GM19023 (cell line): ENCODE data around the gene LEMD1.
"Not testable (repeated sequence)": the region's sequence is repeated elsewhere in the genome, so short reads cannot be mapped to it uniquely, and the experiment has no call there.

Experiments
- ATAC-seq: cut with Tn5 transposase; IDR thresholded peaks from one replicate; pipeline ENCODE4 v1.9.1; 2021; ENCODE audit warnings: mild to moderate bottlenecking, moderate library complexity; ENCODE audit not compliant: unreplicated experiment

LEMD1 gene

GRCh38 chr1:205430696-205431305 lies 8.9 kb upstream of the LEMD1 start:
- ATAC-seq = no peak

GRCh38 chr1:205429762-205430695 lies 8.2 kb upstream of the LEMD1 start:
- no peak for ATAC-seq

- no peak for ATAC-seq
Measured at GRCh38 chr1:205424901-205425600, 3.2 kb upstream of the LEMD1 start.

- no peak for ATAC-seq
Measured at GRCh38 chr1:205423814-205424399, 2.1 kb upstream of the LEMD1 start.

GRCh38 chr1:205422993-205423642 lies 1.3 kb upstream of the LEMD1 start:
- no peak for ATAC-seq

GRCh38 chr1:205420938-205421337 lies 918 bp downstream of the LEMD1 start:
- ATAC-seq = no peak

GRCh38 chr1:205417870-205418635 lies 3.8 kb downstream of the LEMD1 start:
- no peak for ATAC-seq

- ATAC-seq = no peak
Measured at GRCh38 chr1:205416322-205416721, 5.5 kb downstream of the LEMD1 start.

GRCh38 chr1:205410581-205411298 lies 11.1 kb downstream of the LEMD1 start:
- ATAC-seq = no peak

GRCh38 chr1:205407970-205408369 lies 13.9 kb downstream of the LEMD1 start:
- no peak for ATAC-seq

- not testable (repeated sequence) for ATAC-seq
Measured at GRCh38 chr1:205406252-205406651, 15.6 kb downstream of the LEMD1 start.

GRCh38 chr1:205404484-205404883 lies 17.4 kb downstream of the LEMD1 start:
- not testable (repeated sequence) for ATAC-seq

- no peak for ATAC-seq
Measured at GRCh38 chr1:205398586-205398985, 23.3 kb downstream of the LEMD1 start.

GRCh38 chr1:205396967-205397616 lies 24.8 kb downstream of the LEMD1 start:
- ATAC-seq = no peak

- ATAC-seq = no peak
Measured at GRCh38 chr1:205395616-205396015, 26.2 kb downstream of the LEMD1 start.

GRCh38 chr1:205392650-205393049 lies 29.2 kb downstream of the LEMD1 start:
- no peak for ATAC-seq

GRCh38 chr1:205391386-205391785 lies 30.5 kb downstream of the LEMD1 start:
- no peak for ATAC-seq

- no peak for ATAC-seq
Measured at GRCh38 chr1:205387845-205388244, 34.0 kb downstream of the LEMD1 start.

- not testable (repeated sequence) for ATAC-seq
Measured at GRCh38 chr1:205382990-205383389, 38.9 kb downstream of the LEMD1 start.
